Measurements from ENCODE around the gene MYOG. TPM values are rescaled to one million over a fixed set of nuclear protein-coding genes. Genes with fewer than 3 reads are reported as not detected.

MYOG gene
- total and polyA plus RNA-seq, 2 donors (not counting 1 experiment from before 2014, with no cell fraction given), result not detected

GRCh38 chr1:203049077-203049476 is 36.7 kb downstream of the MYOG start:
- H3K4me3 ChIP-seq (replicated peaks in 1 of 4; ENCODE audit: control extremely low read depth in 1 of 4, insufficient read depth in 1 of 4, low read depth in 3 of 4, low read length in 4 of 4), result no peak overlapping the region
- no peak overlapping the region for H3K27ac ChIP-seq (ENCODE audit: insufficient read depth, low read length)
- no peak for TF ChIP-seq EZH2 (IDR thresholded peaks at IDR 0.05; ENCODE audit: low read length, missing control alignments)
- TF ChIP-seq CTCF (conservative IDR thresholded peaks at IDR 0.05 in 1 of 2, IDR thresholded peaks at IDR 0.05 in 1 of 2; ENCODE audit: low read depth in 1 of 2, low read length in 2 of 2), result no peak
- H3K36me3 ChIP-seq (ENCODE audit: control insufficient read depth, insufficient read depth, low read length), result no peaks in the 10 kb centered on the region
- DNase-seq (ENCODE audit: low read depth in 2 of 2), result no peak
- H3K4me2 ChIP-seq (ENCODE audit: extremely low read depth, insufficient read depth, low read length), result no peak overlapping the region
- H3K4me1 ChIP-seq (ENCODE audit: control insufficient read depth, extremely low read depth, insufficient read depth, low read length), result peaks cover 12% of the 10 kb centered on the region
- H2AFZ ChIP-seq (ENCODE audit: low read length), result no peak overlapping the region
- H3K79me2 ChIP-seq (ENCODE audit: control insufficient read depth, insufficient read depth, low read length), result no peaks in the 10 kb centered on the region
- H3K27me3 ChIP-seq (ENCODE audit: control insufficient read depth, insufficient read depth, low read length), result no peaks in the 10 kb centered on the region
- no peaks in the 10 kb centered on the region for H3K9me3 ChIP-seq (ENCODE audit: control insufficient read depth, insufficient read depth, low read depth, low read length)
- no peak overlapping the region for H3K9ac ChIP-seq (ENCODE audit: insufficient read depth, low read length)
- no peaks in the 10 kb centered on the region for H4K20me1 ChIP-seq (ENCODE audit: control insufficient read depth, extremely low read depth, insufficient read depth, low read length)

- TF ChIP-seq EZH2 (IDR thresholded peaks at IDR 0.05; ENCODE audit: low read length, missing control alignments) (no peak), CTCF (conservative IDR thresholded peaks at IDR 0.05 in 1 of 2, IDR thresholded peaks at IDR 0.05 in 1 of 2; ENCODE audit: low read depth in 1 of 2, low read length in 2 of 2) (no peak)
- H2AFZ ChIP-seq (ENCODE audit: low read length), result no peak overlapping the region
- no peak overlapping the region for H3K27ac ChIP-seq (ENCODE audit: insufficient read depth, low read length)
- H4K20me1 ChIP-seq (ENCODE audit: control insufficient read depth, extremely low read depth, insufficient read depth, low read length), result no peaks in the 10 kb centered on the region
- no peak overlapping the region for H3K9ac ChIP-seq (ENCODE audit: insufficient read depth, low read length)
- peaks cover 12% of the 10 kb centered on the region for H3K4me1 ChIP-seq (ENCODE audit: control insufficient read depth, extremely low read depth, insufficient read depth, low read length)
- no peak overlapping the region for H3K4me3 ChIP-seq (replicated peaks in 1 of 4; ENCODE audit: control extremely low read depth in 1 of 4, insufficient read depth in 1 of 4, low read depth in 3 of 4, low read length in 4 of 4)
- no peaks in the 10 kb centered on the region for H3K36me3 ChIP-seq (ENCODE audit: control insufficient read depth, insufficient read depth, low read length)
- DNase-seq (ENCODE audit: low read depth in 2 of 2), result no peak
- no peaks in the 10 kb centered on the region for H3K79me2 ChIP-seq (ENCODE audit: control insufficient read depth, insufficient read depth, low read length)
- H3K9me3 ChIP-seq (ENCODE audit: control insufficient read depth, insufficient read depth, low read depth, low read length), result no peaks in the 10 kb centered on the region
- no peak overlapping the region for H3K4me2 ChIP-seq (ENCODE audit: extremely low read depth, insufficient read depth, low read length)
- no peaks in the 10 kb centered on the region for H3K27me3 ChIP-seq (ENCODE audit: control insufficient read depth, insufficient read depth, low read length)
These were observed 37.2 kb downstream of the MYOG start for GRCh38 chr1:203048555-203049051.

- Histone ChIP-seq H3K4me1 (ENCODE audit: control insufficient read depth, extremely low read depth, insufficient read depth, low read length) (peaks cover 12% of the 10 kb centered on the region), H3K27me3 (ENCODE audit: control insufficient read depth, insufficient read depth, low read length) (no peaks in the 10 kb centered on the region), H3K4me3 (replicated peaks in 1 of 4; ENCODE audit: control extremely low read depth in 1 of 4, insufficient read depth in 1 of 4, low read depth in 3 of 4, low read length in 4 of 4) (no peak overlapping the region), H3K9ac (ENCODE audit: insufficient read depth, low read length) (no peak overlapping the region), H3K9me3 (ENCODE audit: control insufficient read depth, insufficient read depth, low read depth, low read length) (no peaks in the 10 kb centered on the region), H3K4me2 (ENCODE audit: extremely low read depth, insufficient read depth, low read length) (no peak overlapping the region), H3K27ac (ENCODE audit: insufficient read depth, low read length) (no peak overlapping the region), H4K20me1 (ENCODE audit: control insufficient read depth, extremely low read depth, insufficient read depth, low read length) (no peaks in the 10 kb centered on the region), H2AFZ (ENCODE audit: low read length) (no peak overlapping the region), H3K79me2 (ENCODE audit: control insufficient read depth, insufficient read depth, low read length) (no peaks in the 10 kb centered on the region), H3K36me3 (ENCODE audit: control insufficient read depth, insufficient read depth, low read length) (no peaks in the 10 kb centered on the region)
- no peak for TF ChIP-seq EZH2 (IDR thresholded peaks at IDR 0.05; ENCODE audit: low read length, missing control alignments)
- no peak for DNase-seq (ENCODE audit: low read depth in 2 of 2)
These were observed 37.7 kb downstream of the MYOG start for GRCh38 chr1:203048086-203048485.
